Fibroblast of peridontal ligament (primary cell): Measurements from ENCODE around the gene KRTAP9-7.

Experiments used
- DNase-seq: peaks from one replicate; pipeline ENCODE4 v3.0.0-alpha.2; 2010; ENCODE audit errors: extremely low read depth

Gene KRTAP9-7

DNA sequence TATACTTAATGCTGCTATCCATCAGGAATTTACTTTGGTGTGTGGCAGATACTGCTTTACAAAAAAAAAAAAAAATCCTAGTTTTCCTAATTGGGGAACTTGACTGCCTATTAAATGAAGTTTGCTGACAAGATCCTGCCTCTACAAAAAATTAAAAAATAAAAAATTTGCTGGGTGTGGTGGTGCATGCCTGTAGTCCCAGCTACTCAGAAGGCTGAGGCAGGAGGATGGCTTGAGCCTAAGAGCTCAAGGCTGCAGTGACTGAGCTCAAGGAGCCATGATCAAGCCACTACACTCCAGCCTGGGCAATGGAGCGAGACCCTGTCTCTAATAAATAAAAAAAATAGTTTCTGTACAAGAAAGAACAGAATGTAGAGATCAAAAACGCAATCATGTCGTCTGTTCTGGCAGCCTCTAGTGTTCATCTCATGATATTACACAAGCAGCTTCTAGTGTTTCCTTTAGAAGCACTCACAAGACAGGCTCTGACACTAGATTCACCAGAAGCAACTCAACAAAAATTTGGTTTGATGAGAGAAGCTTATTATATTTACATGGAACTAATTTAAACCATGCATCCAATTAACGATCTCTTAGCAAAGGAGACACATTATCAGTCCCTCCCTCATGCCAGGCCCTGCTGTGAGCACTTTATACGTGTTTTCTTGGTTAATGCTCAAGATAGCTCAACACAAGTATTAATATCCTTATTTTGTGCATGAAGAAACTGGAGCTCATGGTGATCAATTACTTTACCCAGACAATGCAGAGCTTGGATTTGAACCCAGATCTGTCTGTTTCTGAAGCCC lies 46.8 kb downstream of the KRTAP9-7 start:
- peak; percentile 88 for DNase-seq

DNA sequence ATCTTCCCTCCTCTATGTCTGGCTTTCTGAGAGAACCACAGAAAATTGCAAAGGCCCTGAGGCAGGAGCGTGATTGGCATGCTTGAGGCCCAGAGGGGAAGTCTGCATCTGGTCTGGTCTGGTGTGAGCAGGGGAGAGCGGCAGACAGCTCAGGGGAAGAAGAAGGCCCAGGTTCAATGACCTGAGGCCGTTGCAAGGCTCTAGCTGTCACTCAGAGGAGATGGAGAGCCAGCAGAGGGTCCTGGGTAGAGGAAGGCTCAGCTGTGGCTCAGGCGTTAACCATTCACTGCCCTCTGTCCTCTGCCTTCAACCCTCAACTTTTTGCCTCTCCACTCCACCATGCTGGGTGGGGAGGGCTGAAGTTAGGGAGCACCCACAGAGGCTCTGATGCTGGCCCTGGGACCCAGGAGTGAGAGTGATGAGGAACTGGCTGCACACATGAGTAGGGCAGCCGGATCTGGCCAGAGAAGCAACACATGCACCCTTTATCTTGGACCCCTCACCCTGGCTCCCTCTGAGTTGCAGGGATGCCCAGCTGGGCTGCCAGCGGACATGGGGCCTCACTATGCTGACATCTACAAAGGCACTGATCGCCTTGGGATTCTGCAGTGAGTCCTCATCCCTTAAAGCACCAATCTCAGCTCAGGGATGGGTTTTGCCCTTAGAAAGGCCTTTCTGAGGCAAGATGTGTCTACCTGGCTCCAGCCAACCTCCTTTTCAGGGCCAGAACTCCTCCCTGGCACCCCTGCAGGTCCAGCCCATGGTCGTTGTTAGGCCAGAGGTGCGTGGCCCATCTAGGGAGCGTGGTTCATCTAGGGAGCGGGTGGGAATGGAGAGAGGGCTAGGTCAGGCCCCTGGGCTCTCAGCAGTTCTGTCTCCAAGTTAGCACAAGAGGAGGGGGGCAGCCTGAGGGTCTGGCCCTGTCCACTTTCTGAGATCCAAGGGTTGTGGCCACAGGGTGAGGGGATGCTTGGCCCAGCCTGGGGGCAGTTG lies 47.7 kb downstream of the KRTAP9-7 start:
- DNase-seq = no peak

DNA sequence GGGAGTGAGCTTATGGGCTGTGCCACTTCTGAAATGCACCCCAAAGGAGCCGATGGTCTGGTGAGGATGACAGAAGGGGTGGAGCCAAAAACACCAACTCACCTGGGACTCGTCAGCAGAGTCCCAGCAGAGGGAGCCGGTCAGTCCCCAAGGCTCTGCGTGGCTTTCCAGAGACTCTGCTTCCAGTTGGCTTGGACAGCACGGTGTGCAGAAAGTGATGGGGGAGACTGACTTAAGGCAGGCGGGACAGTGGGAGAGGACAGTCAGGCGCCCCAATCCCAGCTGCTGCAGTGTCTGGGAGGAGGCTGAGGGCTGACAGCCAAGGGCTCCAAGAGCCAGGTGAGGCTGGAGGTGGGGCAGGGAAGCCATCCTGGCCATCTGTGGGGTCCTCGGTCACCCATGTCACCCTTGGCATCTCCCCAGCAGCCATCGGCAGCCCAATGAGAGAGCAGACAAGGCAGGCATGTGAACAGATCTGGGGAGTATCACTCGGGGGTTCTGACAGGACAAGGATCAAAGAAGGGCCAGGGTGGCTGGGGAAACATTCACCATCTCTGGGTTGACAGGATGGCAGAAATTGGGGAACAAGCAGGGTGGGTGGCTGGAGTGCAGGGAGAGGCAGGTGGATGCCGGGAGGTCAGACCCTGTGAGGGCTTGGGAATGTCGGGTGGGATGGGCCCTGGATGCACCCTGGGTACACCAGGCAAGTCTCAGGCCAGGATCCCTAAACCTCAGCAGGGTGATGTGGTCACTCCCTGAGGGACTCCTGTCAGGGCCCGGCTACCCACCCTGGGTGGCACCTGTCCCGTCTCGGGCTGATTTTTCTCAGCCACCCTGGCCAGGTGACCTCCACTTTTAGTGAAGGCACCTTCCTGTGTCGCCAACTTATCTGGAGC lies 48.9 kb downstream of the KRTAP9-7 start:
- DNase-seq = no peak

DNA sequence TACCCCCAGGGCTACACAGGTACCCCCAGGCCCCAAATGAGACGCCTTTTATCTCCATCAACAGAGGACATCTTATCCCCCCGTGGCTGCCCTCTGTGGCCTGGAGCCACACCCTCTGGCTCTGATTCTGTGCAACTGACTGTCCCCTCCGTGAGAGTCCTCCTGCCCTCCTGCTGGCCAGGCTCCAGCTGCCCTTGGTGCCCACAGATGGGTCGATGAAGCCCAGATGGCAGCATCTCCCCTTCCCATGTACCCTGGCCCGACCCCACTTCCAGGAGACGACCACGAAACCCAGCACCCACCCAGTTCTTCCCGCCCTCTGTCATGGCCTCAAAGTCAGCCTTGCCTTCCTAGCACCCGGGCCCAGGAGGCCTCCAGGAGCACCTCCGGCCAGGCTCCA lies 49.6 kb downstream of the KRTAP9-7 start:
- DNase-seq = no peak

DNA sequence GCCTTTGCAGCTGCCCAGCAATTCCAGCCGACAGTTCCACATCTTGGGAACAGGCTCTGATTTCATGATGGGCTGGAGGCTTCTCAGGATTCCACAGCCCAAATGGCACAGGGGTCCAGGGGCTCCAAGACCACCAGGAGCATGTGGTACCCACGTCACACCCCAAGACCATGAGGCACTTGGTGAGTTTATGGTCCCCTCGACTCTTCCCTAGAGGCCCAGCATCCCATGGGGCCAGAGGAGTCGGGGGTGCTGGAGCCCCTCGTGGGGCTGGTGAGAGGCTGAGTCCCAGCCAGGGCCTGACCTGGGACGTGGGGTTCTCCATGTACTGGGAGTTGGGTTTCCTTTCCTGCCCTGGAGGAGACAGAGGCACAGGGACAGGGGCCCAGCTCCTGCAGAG lies 50.1 kb downstream of the KRTAP9-7 start:
- DNase-seq = no peak
